Fibroblast of lung (primary cell): ENCODE data around the gene MT1G. TPM values are rescaled to one million over a fixed set of nuclear protein-coding genes. Genes with fewer than 3 reads are reported as not detected.

Experiments
- DNase-seq, 2 donors: peaks; one replicate each; pipeline versions ENCODE4 v3.0.0 to v3.0.0-alpha.2; 2010; ENCODE audit warnings: low read depth in 2 of 2
- H2AFZ ChIP-seq: 2 replicates; pipeline ENCODE4 v1.5.1; 2012; ENCODE audit warnings: low read length, control low read depth, inconsistent platforms
- H3K27ac ChIP-seq: 2 replicates; pipeline ENCODE4 v1.5.1; 2011; ENCODE audit warnings: low read length, control low read depth; ENCODE audit not compliant: insufficient read depth
- H3K27me3 ChIP-seq: 2 replicates; pipeline ENCODE4 v1.5.1; 2011; ENCODE audit warnings: mild to moderate bottlenecking, low read length; ENCODE audit not compliant: control insufficient read depth, insufficient read depth
- H3K36me3 ChIP-seq: 2 replicates; pipeline ENCODE4 v1.5.1; 2011; ENCODE audit warnings: low read length; ENCODE audit not compliant: control insufficient read depth, insufficient read depth
- H3K4me1 ChIP-seq: 2 replicates; pipeline ENCODE4 v1.5.1; 2011; ENCODE audit warnings: low read length; ENCODE audit not compliant: control insufficient read depth, insufficient read depth; ENCODE audit errors: extremely low read depth
- H3K4me2 ChIP-seq: 2 replicates; pipeline ENCODE4 v1.5.1; 2011; ENCODE audit warnings: low read length, control low read depth; ENCODE audit not compliant: insufficient read depth; ENCODE audit errors: extremely low read depth
- H3K4me3 ChIP-seq, 4 experiments: fragments of 200-600 bp in 1 of 4; sonication (generic) in 1 of 4; replicated peaks in 1 of 4; 2 replicates each; pipeline ENCODE4 v1.5.1; 2011 to 2016; ENCODE audit warnings: low read length in 4 of 4, low read depth in 3 of 4, mild to moderate bottlenecking in 3 of 4, control low read depth in 2 of 4, inconsistent platforms in 1 of 4, mixed read lengths in 1 of 4; ENCODE audit not compliant: insufficient read depth in 1 of 4; ENCODE audit errors: control extremely low read depth in 1 of 4
- H3K79me2 ChIP-seq: 2 replicates; pipeline ENCODE4 v1.5.1; 2012; ENCODE audit warnings: mild to moderate bottlenecking, low read length, inconsistent platforms; ENCODE audit not compliant: control insufficient read depth, insufficient read depth
- H3K9ac ChIP-seq: 2 replicates; pipeline ENCODE4 v1.5.1; 2011; ENCODE audit warnings: mild to moderate bottlenecking, low read length, control low read depth; ENCODE audit not compliant: insufficient read depth
- H3K9me3 ChIP-seq: 2 replicates; pipeline ENCODE4 v1.5.1; 2012; ENCODE audit warnings: low read depth, low read length; ENCODE audit not compliant: control insufficient read depth, insufficient read depth
- H4K20me1 ChIP-seq: 2 replicates; pipeline ENCODE4 v1.5.1; 2011; ENCODE audit warnings: low read length; ENCODE audit not compliant: control insufficient read depth, insufficient read depth; ENCODE audit errors: extremely low read depth
- EZH2 ChIP-seq: IDR thresholded peaks from 2 replicates; pipeline ENCODE4 v1.5.1; 2012; ENCODE audit warnings: low read length, control low read depth, mild to moderate bottlenecking; ENCODE audit errors: missing control alignments
- polyA plus RNA-seq, 2 donors: library from polyadenylated mRNA; depleted of rRNA in 1 of 2; stranded (reverse) in 1 of 2; unstranded in 1 of 2; fragments of >200 nt; gene quantifications; 2 replicates each; pipeline ENCODE4 v1.2.1, GENCODE V29; 2011 to 2012; ENCODE audit warnings: missing spikeins in 1 of 2
- total RNA-seq: library from RNA; depleted of rRNA; stranded (reverse); fragments of >200 nt; gene quantifications from 2 replicates; pipeline ENCODE4 v1.2.1, GENCODE V29; 2014
- TF ChIP-seq, protein P1 (sequence below), 2 donors: IDR thresholded peaks in 1 of 2; conservative IDR thresholded peaks in 1 of 2; 1 replicate in 1 of 2; 2 replicates in 1 of 2; pipeline ENCODE4 v1.5.1; 2011 to 2012; ENCODE audit warnings: low read length in 2 of 2, control low read depth in 1 of 2, inconsistent platforms in 1 of 2, low read depth in 1 of 2, mild to moderate bottlenecking in 1 of 2

The MT1G gene
- total and polyA plus RNA-seq, 2 donors (not counting 1 experiment from before 2014, with no cell fraction given): 5.7 to 11.6 TPM

DNA sequence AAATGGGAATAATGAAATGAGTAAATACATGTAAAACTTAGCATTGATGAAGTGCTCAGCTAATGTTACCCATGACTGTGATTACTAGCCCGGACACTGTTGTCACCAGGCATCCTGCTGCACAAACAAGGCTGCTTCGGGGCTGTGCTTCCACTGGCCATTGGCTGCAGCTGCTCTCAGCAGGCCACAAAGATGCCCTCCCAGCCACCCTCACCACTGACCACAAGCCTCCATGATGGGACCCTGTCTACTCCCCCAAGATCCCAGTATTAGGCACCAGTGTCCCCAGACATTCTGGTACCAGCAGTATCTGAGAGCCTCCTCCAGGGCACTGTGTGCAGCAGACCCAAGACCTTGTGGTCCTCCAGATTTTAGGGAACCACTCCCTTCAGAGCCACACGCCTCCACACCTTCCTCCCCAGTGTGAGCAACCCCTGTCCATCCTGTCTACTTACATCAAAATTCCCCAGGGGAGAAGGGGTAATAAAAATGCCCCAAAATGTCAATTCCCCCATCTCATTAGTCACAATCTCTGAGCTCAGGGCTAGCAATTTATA is 42.4 kb upstream of the MT1G start:
- no peaks in the 10 kb centered on the region for H3K27me3 ChIP-seq
- no peaks in the 10 kb centered on the region for H3K9me3 ChIP-seq
- DNase-seq: no peak
- H3K27ac ChIP-seq: no peak overlapping the region
- H3K9ac ChIP-seq: no peak overlapping the region
- no peaks in the 10 kb centered on the region for H4K20me1 ChIP-seq
- H3K4me2 ChIP-seq: no peak overlapping the region
- H3K4me3 ChIP-seq: no peak overlapping the region
- H3K36me3 ChIP-seq: no peaks in the 10 kb centered on the region
- TF ChIP-seq EZH2: no peak
- TF ChIP-seq, protein P1, sequence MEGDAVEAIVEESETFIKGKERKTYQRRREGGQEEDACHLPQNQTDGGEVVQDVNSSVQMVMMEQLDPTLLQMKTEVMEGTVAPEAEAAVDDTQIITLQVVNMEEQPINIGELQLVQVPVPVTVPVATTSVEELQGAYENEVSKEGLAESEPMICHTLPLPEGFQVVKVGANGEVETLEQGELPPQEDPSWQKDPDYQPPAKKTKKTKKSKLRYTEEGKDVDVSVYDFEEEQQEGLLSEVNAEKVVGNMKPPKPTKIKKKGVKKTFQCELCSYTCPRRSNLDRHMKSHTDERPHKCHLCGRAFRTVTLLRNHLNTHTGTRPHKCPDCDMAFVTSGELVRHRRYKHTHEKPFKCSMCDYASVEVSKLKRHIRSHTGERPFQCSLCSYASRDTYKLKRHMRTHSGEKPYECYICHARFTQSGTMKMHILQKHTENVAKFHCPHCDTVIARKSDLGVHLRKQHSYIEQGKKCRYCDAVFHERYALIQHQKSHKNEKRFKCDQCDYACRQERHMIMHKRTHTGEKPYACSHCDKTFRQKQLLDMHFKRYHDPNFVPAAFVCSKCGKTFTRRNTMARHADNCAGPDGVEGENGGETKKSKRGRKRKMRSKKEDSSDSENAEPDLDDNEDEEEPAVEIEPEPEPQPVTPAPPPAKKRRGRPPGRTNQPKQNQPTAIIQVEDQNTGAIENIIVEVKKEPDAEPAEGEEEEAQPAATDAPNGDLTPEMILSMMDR (conservative IDR thresholded peaks at IDR 0.05 in 1 of 2, IDR thresholded peaks at IDR 0.05 in 1 of 2; ENCODE audit: low read depth in 1 of 2, low read length in 2 of 2): no peak
- H3K79me2 ChIP-seq: no peaks in the 10 kb centered on the region
- no peaks in the 10 kb centered on the region for H3K4me1 ChIP-seq
- H2AFZ ChIP-seq: no peak overlapping the region

DNA sequence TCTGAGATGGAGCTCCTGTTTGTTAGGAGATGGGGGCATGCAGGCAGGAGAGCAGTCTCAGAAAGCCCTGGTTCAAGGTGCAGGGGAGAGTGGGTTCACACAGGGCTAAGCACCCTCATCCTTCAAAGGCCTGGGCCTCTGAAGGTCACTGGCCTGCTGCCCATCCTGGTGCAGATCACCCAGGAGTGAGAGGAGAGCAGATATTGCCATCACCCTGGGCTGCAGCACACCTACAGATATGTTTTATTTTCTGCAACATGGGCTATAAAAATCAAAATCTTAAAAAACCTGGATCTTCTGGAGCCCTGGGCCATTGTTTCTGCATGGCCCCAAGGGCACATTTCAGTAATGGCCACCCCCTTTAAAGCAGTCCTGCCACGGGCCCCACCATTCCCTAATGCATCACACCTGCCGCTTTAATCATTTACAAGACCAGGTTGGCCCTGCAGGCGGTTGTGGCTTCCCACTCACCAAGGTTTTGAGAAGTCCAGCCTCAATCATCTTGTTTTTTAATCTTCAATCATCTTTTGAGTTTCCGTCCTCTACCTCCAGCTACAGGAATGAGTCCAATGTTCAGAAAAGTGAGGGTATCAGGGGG is 41.7 kb upstream of the MT1G start:
- H3K4me2 ChIP-seq: no peak overlapping the region
- H3K4me1 ChIP-seq: no peaks in the 10 kb centered on the region
- no peaks in the 10 kb centered on the region for H3K36me3 ChIP-seq
- H3K9me3 ChIP-seq: no peaks in the 10 kb centered on the region
- H3K27ac ChIP-seq: no peak overlapping the region
- no peaks in the 10 kb centered on the region for H3K79me2 ChIP-seq
- H3K9ac ChIP-seq: no peak overlapping the region
- H4K20me1 ChIP-seq: no peaks in the 10 kb centered on the region
- H3K4me3 ChIP-seq: no peak overlapping the region
- H3K27me3 ChIP-seq: no peaks in the 10 kb centered on the region
- TF ChIP-seq EZH2: no peak
- TF ChIP-seq, protein P1 (conservative IDR thresholded peaks at IDR 0.05 in 1 of 2, IDR thresholded peaks at IDR 0.05 in 1 of 2; ENCODE audit: low read depth in 1 of 2, low read length in 2 of 2): no peak
- no peak overlapping the region for H2AFZ ChIP-seq
- no peak for DNase-seq

DNA sequence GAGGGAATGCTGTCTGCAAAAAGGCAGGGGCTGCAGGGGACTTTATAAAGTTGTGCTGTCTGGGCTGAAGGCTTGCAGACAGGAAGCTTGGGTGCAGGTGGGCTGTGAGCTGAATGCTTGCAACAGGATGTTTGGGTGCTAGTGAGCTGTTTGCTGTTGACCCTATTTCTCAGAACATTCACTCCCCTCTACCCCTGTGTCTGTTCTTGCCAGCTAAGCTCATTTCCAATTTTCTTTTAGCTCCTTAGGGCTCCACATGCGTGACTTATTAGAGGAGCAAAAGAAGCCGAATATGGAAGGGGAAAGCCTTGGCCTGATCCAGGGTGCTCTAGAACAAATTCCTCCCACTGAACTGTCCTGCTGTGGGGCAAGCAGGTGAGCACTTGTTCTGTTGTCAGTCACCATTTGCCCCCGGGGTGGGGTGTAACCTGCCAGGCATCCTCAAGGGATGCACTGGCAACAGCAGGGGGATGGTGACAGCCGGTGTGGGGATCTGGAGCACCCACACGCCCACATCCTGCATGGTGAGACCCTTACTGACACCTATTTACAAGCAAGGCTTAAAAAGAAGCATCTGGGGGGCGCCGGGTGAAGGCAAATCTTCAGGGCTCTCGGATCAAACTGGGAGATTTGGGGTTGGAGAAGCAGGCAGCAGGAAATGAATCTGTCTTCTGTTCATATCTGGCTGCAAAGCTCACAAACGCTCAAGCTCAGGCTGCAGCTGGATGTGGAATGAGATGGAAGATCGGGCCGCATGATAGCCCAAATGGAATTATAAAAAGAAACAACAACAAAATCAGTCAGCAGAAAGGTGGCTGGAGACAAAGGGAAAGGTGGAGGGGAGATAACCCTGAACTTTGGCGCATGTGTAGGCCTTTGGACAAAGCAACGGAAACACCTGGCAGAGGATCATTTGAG is 40.9 kb upstream of the MT1G start:
- H3K4me2 ChIP-seq: no peak overlapping the region
- H4K20me1 ChIP-seq: no peaks in the 10 kb centered on the region
- no peak overlapping the region for H2AFZ ChIP-seq
- H3K36me3 ChIP-seq: no peaks in the 10 kb centered on the region
- no peak overlapping the region for H3K9ac ChIP-seq
- H3K4me3 ChIP-seq: no peak overlapping the region
- H3K9me3 ChIP-seq: no peaks in the 10 kb centered on the region
- no peak for DNase-seq
- no peaks in the 10 kb centered on the region for H3K79me2 ChIP-seq
- H3K27me3 ChIP-seq: no peaks in the 10 kb centered on the region
- no peak overlapping the region for H3K27ac ChIP-seq
- TF ChIP-seq, protein P1 (conservative IDR thresholded peaks at IDR 0.05 in 1 of 2, IDR thresholded peaks at IDR 0.05 in 1 of 2; ENCODE audit: low read depth in 1 of 2, low read length in 2 of 2): no peak
- TF ChIP-seq EZH2: no peak
- H3K4me1 ChIP-seq: no peaks in the 10 kb centered on the region
